Ovary (tissue), 3 donors: Measurements from ENCODE around the gene MUL1.

Experiments
- CTCF ChIP-seq, 3 donors: fragments of 450-650 bp in 2 of 3; fragments of 200-600 bp in 1 of 3; IDR thresholded peaks; one replicate each; pipeline versions ENCODE4 v1.5.1 to v1.8.0; 2016 to 2022; ENCODE audit warnings: antibody characterized with exemption in 3 of 3, mild to moderate bottlenecking in 1 of 3
- POLR2A ChIP-seq: fragments of 450-650 bp; IDR thresholded peaks from one replicate; pipeline ENCODE4 v1.6.1; 2017; ENCODE audit warnings: antibody characterized with exemption, mild to moderate bottlenecking, moderate library complexity
- donor health status: DM: no; HTN: no; CAD: no.

- TF ChIP-seq CTCF (IDR thresholded peaks at IDR 0.05) = no peak
- no peak for TF ChIP-seq POLR2A
These were observed 22.4 kb upstream of the MUL1 start for GRCh38 chr1:20530306-20530705.
